H1 (cell line): ENCODE results near the gene TUBGCP3. TPM values are rescaled to one million over a fixed set of nuclear protein-coding genes. Genes with fewer than 3 reads are reported as not detected.
"Not testable (repeated sequence)": the region's sequence is repeated elsewhere in the genome, so short reads cannot be mapped to it uniquely, and the experiment has no call there.

Experiments
- CTCF ChIA-PET: fragments of 300-600 bp; sonication (Branson Sonifier 250); formaldehyde crosslinking; loops from one replicate; lab custom pipeline; 2021; ENCODE audit not compliant: partially characterized antibody; lab: Charles Lee
- POLR2A ChIA-PET: fragments of 300-600 bp; sonication (Branson Sonifier 250); formaldehyde crosslinking; loops from one replicate; lab custom pipeline; 2021; ENCODE audit warnings: inconsistent platforms; ENCODE audit not compliant: partially characterized antibody; lab: Charles Lee
- DNase-seq, 2 experiments: peaks; one replicate each; pipeline versions ENCODE4 v3.0.0 to v3.0.0-alpha.2; 2010 to 2022; ENCODE audit warnings: low spot score in 2 of 2, low read depth in 1 of 2, mixed read lengths in 1 of 2
- FAIRE-seq: peaks from 2 replicates; lab custom pipeline; 2011; peaks lifted over from hg19 to GRCh38; lab: Jason Lieb, UNC
- H2AFZ ChIP-seq: 2 replicates; pipeline ENCODE4 v1.8.1; 2012; ENCODE audit warnings: low read length, inconsistent platforms
- H2AK5ac ChIP-seq: 2 replicates; pipeline ENCODE4 v1.6.1; 2013; ENCODE audit warnings: low read depth, low read length
- H2BK120ac ChIP-seq: replicated peaks from 2 replicates; pipeline ENCODE3; 2013; ENCODE audit warnings: low read depth, low read length, inconsistent platforms
- H2BK12ac ChIP-seq: 2 replicates; pipeline ENCODE4 v1.6.1; 2013; ENCODE audit warnings: low read depth, low read length
- H2BK15ac ChIP-seq: 2 replicates; pipeline ENCODE4 v1.6.1; 2013; ENCODE audit warnings: low read length
- H2BK20ac ChIP-seq: 2 replicates; pipeline ENCODE4 v1.6.1; 2013; ENCODE audit warnings: low read length
- H2BK5ac ChIP-seq: 2 replicates; pipeline ENCODE4 v1.6.1; 2013; ENCODE audit warnings: low read depth, low read length
- H3K14ac ChIP-seq: 2 replicates; pipeline ENCODE4 v1.6.1; 2013; ENCODE audit warnings: inconsistent platforms; ENCODE audit not compliant: insufficient read length
- H3K18ac ChIP-seq: 2 replicates; pipeline ENCODE4 v1.6.1; 2013; ENCODE audit warnings: low read length; ENCODE audit errors: extremely low read depth
- H3K23ac ChIP-seq: 2 replicates; pipeline ENCODE4 v1.6.1; 2013; ENCODE audit warnings: inconsistent platforms; ENCODE audit not compliant: insufficient read length
- H3K23me2 ChIP-seq: 2 replicates; pipeline ENCODE4 v1.6.1; 2013; ENCODE audit warnings: low read depth, low read length
- H3K27ac ChIP-seq: 2 replicates; pipeline ENCODE4 v1.6.1; 2011; ENCODE audit warnings: low read depth, low read length, inconsistent platforms
- H3K27me3 ChIP-seq, 4 experiments: replicated peaks in 1 of 4; 1 replicate in 1 of 4; 2 replicates in 3 of 4; pipeline versions ENCODE4 v1.6.1 to v1.8.1; 2011 to 2013; ENCODE audit warnings: low read length in 3 of 4, mild to moderate bottlenecking in 3 of 4, inconsistent platforms in 2 of 4, mixed read lengths in 2 of 4, moderate library complexity in 1 of 4; ENCODE audit not compliant: control insufficient read depth in 3 of 4, insufficient read depth in 3 of 4; ENCODE audit errors: extremely low read depth in 1 of 4
- H3K36me3 ChIP-seq, 4 experiments: 2 replicates each; pipeline versions ENCODE4 v1.6.1 to v1.8.1; 2011 to 2013; ENCODE audit warnings: mild to moderate bottlenecking in 4 of 4, low read length in 3 of 4, moderate library complexity in 2 of 4, control low read depth in 1 of 4, inconsistent platforms in 1 of 4; ENCODE audit not compliant: insufficient read depth in 4 of 4, control insufficient read depth in 2 of 4
- H3K4ac ChIP-seq: replicated peaks from 2 replicates; pipeline ENCODE3; 2013; ENCODE audit warnings: low read length, low read depth, mixed read lengths, inconsistent platforms; ENCODE audit not compliant: insufficient read length
- H3K4me1 ChIP-seq, 4 experiments: replicated peaks in 1 of 4; 1 replicate in 1 of 4; 2 replicates in 3 of 4; pipeline versions ENCODE4 v1.6.1 to v1.8.1; 2011 to 2013; ENCODE audit warnings: low read length in 3 of 4, inconsistent platforms in 2 of 4, mixed read lengths in 1 of 4; ENCODE audit not compliant: insufficient read depth in 4 of 4, control insufficient read depth in 3 of 4
- H3K4me2 ChIP-seq, 2 experiments: 2 replicates each; pipeline versions ENCODE4 v1.6.1 to v1.8.1; 2011 to 2013; ENCODE audit warnings: low read depth in 2 of 2, low read length in 2 of 2, control low read depth in 1 of 2, inconsistent platforms in 1 of 2, mild to moderate bottlenecking in 1 of 2; ENCODE audit not compliant: insufficient read depth in 1 of 2
- H3K4me3 ChIP-seq, 4 experiments: fragments of 200-600, 300-600 bp in 1 of 4; sonication (generic), shearing (Covaris generic), sonication (Bioruptor Twin) in 1 of 4; 2 replicates each; pipeline versions ENCODE4 v1.5.1 to v1.8.1; 2011 to 2016; ENCODE audit warnings: low read length in 4 of 4, low read depth in 3 of 4, control low read depth in 2 of 4, inconsistent platforms in 2 of 4, mild to moderate bottlenecking in 2 of 4, mixed read lengths in 1 of 4, moderate library complexity in 1 of 4; ENCODE audit not compliant: insufficient read depth in 2 of 4; ENCODE audit errors: extremely low read depth in 1 of 4
- H3K56ac ChIP-seq: replicated peaks from 2 replicates; pipeline ENCODE3; 2013; ENCODE audit warnings: low read depth, mild to moderate bottlenecking, mixed read lengths, low read length, inconsistent platforms; ENCODE audit not compliant: insufficient read length
- H3K79me1 ChIP-seq: 2 replicates; pipeline ENCODE4 v1.6.1; 2013; ENCODE audit warnings: low read depth, low read length, control low read depth
- H3K79me2 ChIP-seq, 2 experiments: 2 replicates each; pipeline versions ENCODE4 v1.6.1 to v1.8.1; 2012 to 2013; ENCODE audit warnings: low read length in 2 of 2, mild to moderate bottlenecking in 2 of 2, inconsistent platforms in 1 of 2; ENCODE audit not compliant: insufficient read depth in 2 of 2, control insufficient read depth in 1 of 2
- H3K9ac ChIP-seq, 4 experiments: replicated peaks in 1 of 4; 1 replicate in 1 of 4; 2 replicates in 3 of 4; pipeline versions ENCODE4 v1.6.1 to v1.8.1; 2011 to 2013; ENCODE audit warnings: low read depth in 3 of 4, low read length in 3 of 4, control low read depth in 2 of 4, mild to moderate bottlenecking in 2 of 4, moderate library complexity in 2 of 4, inconsistent platforms in 1 of 4; ENCODE audit errors: extremely low read depth in 1 of 4
- H3K9me3 ChIP-seq, 2 experiments: 2 replicates each; pipeline versions ENCODE4 v1.6.1 to v1.8.1; 2012 to 2013; ENCODE audit warnings: mild to moderate bottlenecking in 2 of 2, moderate library complexity in 2 of 2, control low read depth in 1 of 2, inconsistent platforms in 1 of 2, low read depth in 1 of 2, low read length in 1 of 2, mixed read lengths in 1 of 2; ENCODE audit not compliant: insufficient read depth in 2 of 2
- H4K20me1 ChIP-seq, 2 experiments: replicated peaks in 1 of 2; 2 replicates each; pipeline versions ENCODE3 to v1.8.1; 2011 to 2013; ENCODE audit warnings: inconsistent platforms in 2 of 2, low read length in 2 of 2, mild to moderate bottlenecking in 1 of 2; ENCODE audit not compliant: insufficient read depth in 2 of 2, control insufficient read depth in 1 of 2
- H4K5ac ChIP-seq: 2 replicates; pipeline ENCODE4 v1.6.1; 2013; ENCODE audit warnings: low read length, low read depth, mixed read lengths, inconsistent platforms; ENCODE audit not compliant: insufficient read length
- H4K8ac ChIP-seq: 2 replicates; pipeline ENCODE4 v1.8.0; 2013; ENCODE audit warnings: mild to moderate bottlenecking, moderate library complexity, low read length, inconsistent platforms; ENCODE audit not compliant: insufficient read depth; ENCODE audit errors: extremely low read depth
- H4K91ac ChIP-seq: replicated peaks from 2 replicates; pipeline ENCODE3; 2013; ENCODE audit warnings: low read length, mixed read lengths, inconsistent platforms; ENCODE audit not compliant: insufficient read length
- ATF3 ChIP-seq: IDR thresholded peaks from 2 replicates; pipeline ENCODE4 v1.6.1; 2011; ENCODE audit warnings: low read depth, mild to moderate bottlenecking, low read length; ENCODE audit not compliant: insufficient read depth
- RAD21 ChIP-seq, 2 experiments: IDR thresholded peaks in 1 of 2; conservative IDR thresholded peaks in 1 of 2; 2 replicates each; pipeline ENCODE4 v1.6.1; 2011; ENCODE audit warnings: low read depth in 2 of 2, low read length in 2 of 2, improper control_type of control experiment in 1 of 2, inconsistent platforms in 1 of 2, mild to moderate bottlenecking in 1 of 2, moderate library complexity in 1 of 2
- SIN3A ChIP-seq, 2 experiments: IDR thresholded peaks in 1 of 2; conservative IDR thresholded peaks in 1 of 2; 2 replicates each; pipeline ENCODE4 v1.6.1; 2011 to 2012; ENCODE audit warnings: low read length in 2 of 2, improper control_type of control experiment in 1 of 2, low read depth in 1 of 2, mild to moderate bottlenecking in 1 of 2
- WGBS, 2 experiments: shearing (Covaris generic) in 1 of 2; methylation state at CpG; one replicate each; pipeline versions ENCODE4 v1.1.6 to v1.1.7; 2013 to 2015; ENCODE audit warnings: low lambda C conversion rate in 2 of 2, mixed read lengths in 2 of 2, inconsistent platforms in 1 of 2, low coverage in 1 of 2, missing lambda C conversion rate in 1 of 2; ENCODE audit not compliant: insufficient replicate concordance in 2 of 2, insufficient coverage in 1 of 2, insufficient read length in 1 of 2; ENCODE audit errors: extremely low coverage in 1 of 2, missing lambda C conversion rate in 1 of 2; 5-methylcytosine and 5-hydroxymethylcytosine counted together
- polyA plus RNA-seq, 7 experiments: library from polyadenylated mRNA; depleted of rRNA in 3 of 7; stranded (reverse) in 5 of 7; unstranded in 2 of 7; fragments of >200 nt in 5 of 7; fragments of 200-250 nt in 2 of 7; gene quantifications; 1 replicate in 5 of 7; 2 replicates in 1 of 7; 4 replicates in 1 of 7; pipeline versions ENCODE4 v1.2.1 to v1.2.3, GENCODE V29; 2011 to 2013; ENCODE audit warnings: missing spikeins in 2 of 7, mixed read lengths in 2 of 7
- total RNA-seq: library from RNA; stranded (reverse); fragmentation: NEBNext Ultra II Directional; extraction: Animal tissue kit (Norgen Biotek cat#: 25700); gene quantifications from 2 replicates; pipeline ENCODE4 v1.2.1, GENCODE V29; 2021

The TUBGCP3 gene
- total and polyA plus RNA-seq, 2 of the 8 experiments (the other 6 are each of a cell fraction or from before 2014, with no cell fraction given), result 27.0 to 31.7 TPM

GRCh38 chr13:112629161-112629560 is 41.2 kb upstream of the TUBGCP3 start (continued):
- TF ChIP-seq ATF3 (no peak), RAD21 (IDR thresholded peaks at IDR 0.05 in 1 of 2, conservative IDR thresholded peaks at IDR 0.05 in 1 of 2; ENCODE audit: low read depth in 2 of 2, low read length in 2 of 2) (no peak), SIN3A (conservative IDR thresholded peaks at IDR 0.05 in 1 of 2, IDR thresholded peaks at IDR 0.05 in 1 of 2; ENCODE audit: low read depth in 1 of 2, low read length in 2 of 2) (no peak)

- not testable (repeated sequence) for H2AFZ ChIP-seq, DNase-seq, H3K23me2 ChIP-seq, H3K14ac ChIP-seq, H3K9ac ChIP-seq, H3K4ac ChIP-seq, H3K56ac ChIP-seq, H3K36me3 ChIP-seq, H2AK5ac ChIP-seq, H3K9me3 ChIP-seq, H3K27me3 ChIP-seq, H3K79me1 ChIP-seq, H4K20me1 ChIP-seq, H2BK120ac ChIP-seq, H4K8ac ChIP-seq, H2BK20ac ChIP-seq, H2BK15ac ChIP-seq, H4K5ac ChIP-seq, H3K4me3 ChIP-seq, H2BK5ac ChIP-seq, H3K4me1 ChIP-seq, H3K4me2 ChIP-seq, H4K91ac ChIP-seq, H3K79me2 ChIP-seq, FAIRE-seq, H3K23ac ChIP-seq, H3K27ac ChIP-seq, H3K18ac ChIP-seq, H2BK12ac ChIP-seq
- POLR2A ChIA-PET, result interaction anchor here (0.6 kb wide), 1 partner anchor 503 kb away, joined by 3 read pairs; no protein-coding TSS in a partner anchor
- CTCF ChIA-PET, result interaction anchor here (1.0 to 1.1 kb wide), 2 partner anchors 9 kb away, joined by 3 to 4 read pairs; no protein-coding TSS in a partner anchor
- no CpG with 5 or more reads among the region's 1 CpG for WGBS, 2 experiments
Measured at GRCh38 chr13:112627613-112628012, 39.7 kb upstream of the TUBGCP3 start.
